Daoy (cell line): ENCODE data around the gene COPS7A. TPM values are rescaled to one million over a fixed set of nuclear protein-coding genes. Genes with fewer than 3 reads are reported as not detected.

Experiments
- DNase-seq: peaks from one replicate; pipeline ENCODE4 v3.0.0-alpha.2; 2015; ENCODE audit warnings: low read depth
- total RNA-seq: library from RNA; depleted of rRNA; stranded (reverse); fragments of >200 nt; shearing (Covaris generic); gene quantifications from 2 replicates; pipeline ENCODE4 v1.2.3, GENCODE V29; 2014

COPS7A gene
- total RNA-seq, 1 experiment from 2014 or later, result 88.4 TPM

DNA sequence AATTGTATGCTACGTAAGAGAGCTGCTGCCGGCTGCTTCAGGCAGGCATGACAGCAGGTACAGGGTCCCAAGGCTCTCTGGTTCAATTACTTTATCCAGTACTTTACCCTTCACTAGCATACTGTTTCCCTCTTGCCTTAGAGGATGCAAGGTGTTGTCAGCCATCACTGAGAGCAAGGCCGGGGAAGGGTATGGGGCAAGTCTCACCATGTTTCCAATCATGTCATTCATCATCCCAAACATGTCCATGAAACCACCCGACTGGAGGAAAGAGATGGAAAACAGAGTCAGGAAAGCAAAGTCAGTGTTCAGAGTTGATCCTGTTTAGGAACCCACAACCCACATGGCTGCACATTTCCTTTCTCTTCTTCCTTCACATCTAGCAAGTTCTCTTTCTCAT is 26.7 kb downstream of the COPS7A start:
- no peak for DNase-seq

DNA sequence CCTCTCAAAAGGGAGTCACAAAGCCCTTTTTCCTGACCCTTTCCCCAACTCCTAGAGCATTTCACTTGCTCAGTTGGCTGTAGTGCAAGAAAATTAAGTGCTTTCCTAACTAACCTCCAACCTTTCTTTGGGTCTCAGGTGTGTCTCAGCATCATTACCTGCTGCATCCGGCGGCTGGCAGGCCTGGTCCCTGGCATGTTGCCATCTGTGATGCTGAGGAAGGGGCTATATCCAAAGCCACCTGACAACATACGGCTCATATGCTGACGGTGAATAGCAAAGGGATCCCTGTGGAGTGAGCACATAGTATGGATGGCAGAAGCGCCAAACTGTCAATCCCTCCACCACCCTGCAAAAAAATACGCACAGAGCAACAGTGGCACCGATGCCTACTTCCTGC is 27.9 kb downstream of the COPS7A start:
- no peak for DNase-seq

- DNase-seq, result peak; percentile 49
These were observed 28.5 kb downstream of the COPS7A start for GRCh38 chr12:6752167-6752920.

DNA sequence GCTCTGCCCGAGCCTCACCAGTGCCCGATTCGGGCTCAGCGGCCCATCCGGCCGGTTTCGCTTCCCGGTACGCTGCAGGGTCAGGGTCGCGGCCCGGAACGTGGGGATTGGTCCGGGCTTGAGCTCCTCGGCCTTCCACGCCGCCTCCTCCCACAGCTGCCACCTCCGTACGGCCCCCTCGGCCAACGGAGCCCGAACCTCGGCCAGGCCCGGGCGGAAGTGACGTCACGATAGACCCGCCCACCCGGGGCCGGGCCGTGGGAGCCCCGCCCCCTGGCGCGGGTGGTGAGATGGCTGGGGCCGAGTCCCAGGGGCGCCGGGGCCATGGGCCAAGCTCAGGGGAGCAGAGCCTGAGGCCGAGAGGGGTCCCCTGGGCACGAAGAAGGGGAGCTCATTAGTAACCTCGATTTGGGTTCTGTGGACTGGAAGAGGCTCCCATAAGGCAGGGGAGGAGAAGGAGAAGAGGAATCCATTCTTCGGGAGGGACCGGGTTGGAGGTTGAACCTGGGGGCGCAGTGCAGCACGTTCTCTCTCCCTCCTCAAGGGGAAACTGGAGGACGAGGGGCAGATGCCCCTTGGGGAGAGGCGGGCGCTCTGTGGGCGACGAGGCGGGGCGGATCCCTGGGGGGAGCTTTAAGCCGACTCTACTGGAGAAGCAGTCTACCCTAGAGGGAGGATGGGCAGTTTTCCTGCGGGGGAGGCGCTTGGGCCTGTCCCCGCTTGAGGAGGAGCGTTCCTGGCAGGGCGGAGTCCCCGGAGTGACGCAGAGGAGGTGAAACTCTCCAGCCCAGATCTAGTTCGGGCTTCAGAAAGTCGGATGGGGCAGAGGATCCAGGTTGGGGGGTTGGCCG is 29.3 kb downstream of the COPS7A start, which contains the start of gene MLF2:
Gene MLF2, minus strand, starts transcription at position 221 of the 851 bp plus-strand sequence. CDS start 807 bp downstream, outside the sequence.
- DNase-seq, result peak; percentile 99

DNA sequence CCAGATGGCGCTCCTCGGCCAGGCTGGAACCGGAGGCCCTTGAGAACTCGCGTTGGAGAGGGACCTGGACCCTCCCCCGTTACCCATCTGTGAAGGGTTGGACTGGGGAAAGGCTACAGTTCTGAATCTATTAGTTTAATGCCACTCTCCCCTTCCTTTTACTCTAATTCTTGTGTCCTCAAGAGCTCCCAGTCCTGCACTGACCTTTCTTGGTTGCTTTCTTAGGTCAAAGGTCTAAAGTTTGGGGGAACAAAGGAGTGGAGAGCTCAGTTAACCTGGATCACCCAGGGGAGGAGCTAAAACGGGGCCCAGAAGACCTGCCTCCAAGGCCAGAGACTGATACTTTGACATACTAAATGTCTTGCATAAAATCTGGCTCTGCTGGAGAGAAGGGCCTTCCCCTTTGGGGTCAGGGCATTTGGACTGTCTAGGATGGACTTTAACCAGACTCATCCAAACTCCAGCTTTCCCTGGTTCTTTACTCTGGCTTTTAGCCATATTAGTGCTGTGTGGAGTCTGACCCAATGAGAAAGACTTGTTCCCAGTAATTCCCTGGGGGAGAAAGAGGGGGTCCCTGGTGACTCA is 30.0 kb downstream of the COPS7A start:
- no peak for DNase-seq

GRCh38 chr12:6754411-6754810 is 30.6 kb downstream of the COPS7A start:
- no peak for DNase-seq

DNA sequence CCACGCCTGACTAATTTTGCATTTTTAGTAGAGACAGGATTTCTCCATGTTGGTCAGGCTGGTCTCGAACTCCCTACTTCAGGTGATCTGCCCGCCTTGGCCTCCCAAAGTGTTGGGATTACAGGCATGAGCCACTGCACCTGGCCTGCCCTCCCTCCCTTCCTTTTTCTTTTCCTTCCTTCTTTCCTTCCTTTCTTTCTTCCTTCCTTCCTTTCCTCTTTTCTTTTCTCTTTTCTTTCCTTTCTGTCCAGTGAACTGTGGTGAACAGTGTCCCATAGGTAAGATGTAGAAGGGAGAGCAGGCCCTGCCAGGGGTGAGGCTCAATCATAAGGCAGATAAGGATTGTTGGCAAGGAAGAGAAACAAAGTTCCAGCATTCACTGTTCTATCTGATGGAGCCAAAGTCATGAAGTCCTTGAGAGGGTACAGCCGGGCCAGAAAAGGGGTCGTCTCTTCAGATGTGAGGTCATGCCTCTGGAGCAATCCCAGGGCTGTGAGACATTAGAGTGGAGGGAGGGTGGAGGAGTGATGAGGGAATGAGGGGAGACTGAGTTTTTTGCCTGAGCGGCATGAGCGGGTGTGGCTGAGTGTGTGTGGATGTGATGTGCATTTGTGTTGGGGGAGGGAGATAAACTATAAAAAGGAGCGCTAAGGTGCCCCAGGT is 33.3 kb downstream of the COPS7A start:
- DNase-seq, result no peak

- DNase-seq, result no peak
These were observed 34.8 kb downstream of the COPS7A start for GRCh38 chr12:6758506-6759095.

DNA sequence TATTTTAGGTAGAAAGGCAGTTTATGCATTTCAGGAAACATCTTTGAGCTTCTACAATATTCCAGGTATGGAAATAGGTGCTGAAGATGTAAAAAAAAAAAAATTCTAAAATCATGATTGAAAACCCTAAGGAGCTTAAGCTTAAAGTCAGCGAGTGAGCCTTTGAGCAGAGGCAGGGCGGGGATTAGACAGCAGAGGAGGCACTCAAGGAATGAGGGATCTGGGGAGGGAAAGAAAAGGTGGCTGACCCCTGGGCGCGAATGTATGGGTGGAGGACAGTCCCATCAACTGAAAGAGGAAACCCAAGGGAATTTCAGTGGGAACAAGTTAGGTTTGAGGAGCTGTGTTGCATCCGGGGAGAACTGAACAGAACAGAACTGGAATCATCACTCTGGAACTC is 35.9 kb downstream of the COPS7A start:
- DNase-seq, result no peak

DNA sequence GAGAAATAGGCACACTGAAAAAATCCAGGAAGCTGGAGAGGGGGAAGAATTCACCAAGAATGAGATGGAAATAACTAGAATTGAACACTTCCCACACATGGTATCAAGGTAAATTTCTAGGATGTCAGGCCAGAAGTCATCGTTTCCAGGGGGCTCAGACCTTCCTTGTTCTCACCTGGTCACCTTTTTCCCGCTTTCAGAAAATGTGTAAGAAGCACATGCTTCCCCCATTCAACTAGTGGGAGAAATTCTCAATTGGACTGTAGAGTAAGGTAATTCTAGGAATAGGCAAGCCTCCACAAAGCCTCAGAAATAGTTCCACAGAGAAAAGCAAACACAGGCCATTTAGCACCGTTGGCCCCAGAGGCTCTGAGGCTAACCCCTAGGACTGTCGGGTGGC is 39.5 kb downstream of the COPS7A start:
- no peak for DNase-seq

DNA sequence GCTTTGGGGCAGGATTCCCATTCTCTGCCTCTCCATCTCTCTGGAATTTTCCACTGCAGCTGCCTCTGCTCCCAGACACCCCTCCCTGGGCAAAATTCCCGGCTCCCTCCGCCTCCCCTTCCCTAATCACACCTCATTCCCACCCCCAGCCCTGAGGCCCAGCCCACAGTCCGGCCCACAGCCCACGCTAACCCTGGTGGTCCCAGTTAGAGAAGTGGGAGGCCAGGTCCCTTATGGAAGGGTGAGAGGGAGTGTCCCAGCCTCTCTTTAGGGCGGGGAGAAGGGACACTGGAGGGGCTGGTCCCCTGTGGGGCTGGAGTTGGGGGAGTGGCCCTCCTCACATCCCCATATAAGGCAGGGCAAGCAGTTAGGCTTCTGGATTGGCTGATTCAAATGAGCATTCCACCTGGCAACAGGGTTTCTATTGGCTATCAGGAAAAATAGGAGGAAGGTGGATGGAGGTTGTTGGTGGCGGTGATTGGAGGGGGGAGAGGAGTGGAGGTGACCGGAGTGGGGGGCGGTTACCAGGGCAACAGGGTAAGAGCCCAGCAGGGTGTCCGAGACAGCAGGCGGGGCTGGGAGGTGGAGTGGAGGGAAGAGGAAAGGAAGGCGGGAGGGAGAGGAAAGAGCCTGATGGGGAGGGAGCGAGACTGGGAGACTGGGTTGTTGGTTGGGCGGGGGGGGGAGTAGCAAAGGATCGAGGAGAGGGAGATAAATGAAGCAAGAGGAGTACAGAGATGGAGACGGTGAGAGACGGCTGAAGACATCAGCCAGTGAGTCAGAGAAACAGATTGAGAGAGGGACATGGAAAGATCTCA is 40.4 kb downstream of the COPS7A start:
- peak; percentile 98 for DNase-seq

- DNase-seq, result no peak
These were observed 41.3 kb downstream of the COPS7A start for GRCh38 chr12:6765048-6765633.

DNA sequence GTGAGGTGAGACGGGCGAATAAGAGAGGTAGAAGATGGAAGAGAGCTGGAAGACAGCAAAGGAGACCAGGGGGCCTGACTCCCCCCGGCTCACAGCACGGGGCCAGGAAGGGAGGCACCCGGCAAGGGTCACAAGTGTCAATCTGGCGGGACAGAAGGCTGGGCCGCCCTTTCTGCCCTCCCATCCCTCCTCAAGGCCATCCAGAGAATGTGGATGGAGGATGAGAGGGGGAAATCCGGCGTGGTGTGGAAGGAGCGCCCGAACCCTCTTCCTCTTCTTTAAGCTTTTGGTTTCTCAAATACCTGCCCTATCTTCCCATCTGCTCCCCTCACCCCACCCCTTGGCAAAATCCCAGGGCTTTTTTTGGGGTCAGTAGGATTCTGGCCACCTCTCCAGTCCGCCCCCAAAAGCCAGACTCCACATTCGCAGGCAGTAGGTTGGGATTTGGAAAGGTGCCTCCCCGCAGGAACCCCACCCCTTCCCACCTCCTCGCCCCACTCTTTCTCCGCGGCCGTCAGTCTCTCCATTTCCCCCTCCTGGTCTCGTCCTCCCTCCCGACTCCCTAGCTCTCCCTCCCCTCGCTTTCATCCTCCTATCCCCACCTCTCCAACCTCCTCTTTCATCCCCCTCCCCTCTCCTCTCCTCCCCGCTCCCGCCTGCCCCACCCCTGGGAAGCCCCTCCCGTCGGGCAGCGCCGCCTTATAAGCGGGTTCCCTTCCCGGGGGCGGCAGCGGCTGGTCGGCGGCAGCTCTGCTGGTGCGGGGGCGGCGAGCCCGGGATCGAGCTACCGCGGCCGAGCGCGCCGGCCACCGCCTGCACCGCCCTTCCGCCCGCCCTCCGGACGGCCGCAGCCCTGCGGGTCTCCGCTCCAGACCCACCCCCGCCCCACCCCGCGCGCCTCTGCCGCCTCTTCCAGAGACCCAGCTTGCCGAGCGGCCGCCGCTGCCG is 42.1 kb downstream of the COPS7A start, which contains the start of gene PTMS:
Gene PTMS, plus strand, starts transcription at position 730 of the 948 bp plus-strand sequence. CDS start 343 bp downstream, outside the sequence.
- DNase-seq, result peak; percentile 97

GRCh38 chr12:6766651-6767349 is 43.0 kb downstream of the COPS7A start:
- DNase-seq, result peak; percentile 84

DNA sequence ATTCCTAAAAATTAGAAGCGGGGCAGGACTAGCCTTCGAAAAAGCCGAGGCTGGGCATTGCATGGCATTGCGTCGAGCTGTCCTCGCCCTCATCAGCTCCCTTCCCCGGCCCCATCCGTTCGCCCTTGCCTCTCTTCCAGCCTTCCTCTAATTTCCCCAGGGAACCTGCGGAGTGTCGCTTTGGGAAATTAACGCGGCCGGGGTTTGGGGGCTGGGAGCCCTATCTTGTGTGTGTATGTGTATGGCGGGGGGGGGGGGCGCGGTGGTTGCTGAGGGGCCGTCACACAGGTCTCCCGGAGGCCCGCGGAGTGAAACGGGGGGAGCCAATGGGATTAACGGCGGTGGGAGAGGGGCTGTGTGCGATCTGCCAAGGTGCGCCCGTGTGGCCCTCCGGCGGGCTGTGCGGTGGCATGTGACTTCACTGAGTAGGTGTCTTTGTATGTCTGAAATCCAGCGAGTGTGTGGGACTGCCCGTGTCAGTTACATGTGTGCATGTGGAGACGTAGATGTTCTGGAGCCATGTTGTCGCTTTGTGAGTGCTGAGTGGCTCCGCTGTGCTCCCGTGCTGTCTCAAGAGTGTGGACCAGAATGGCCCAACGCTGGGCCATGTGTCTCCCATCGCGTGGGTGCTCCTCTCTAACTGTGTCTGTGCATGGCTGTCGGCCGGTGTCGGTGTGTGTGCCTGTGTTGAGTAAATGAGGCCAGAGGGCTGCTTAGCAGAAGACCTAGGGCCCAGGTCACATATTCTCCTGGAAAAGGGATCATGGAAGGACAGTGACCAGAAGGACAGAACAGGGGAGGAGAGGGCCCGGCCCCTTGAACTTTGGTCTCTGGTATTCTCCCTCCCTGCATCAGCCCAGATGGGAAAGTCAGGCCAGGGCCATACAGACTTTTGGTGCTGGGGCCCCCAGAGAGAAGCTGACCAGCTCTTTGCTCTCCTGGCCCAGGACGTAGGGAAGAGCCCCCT is 43.8 kb downstream of the COPS7A start:
- peak; percentile 49 for DNase-seq

- DNase-seq, result peak; percentile 21
These were observed 44.6 kb downstream of the COPS7A start for GRCh38 chr12:6768437-6768914.

GRCh38 chr12:6768990-6769389 is 45.1 kb downstream of the COPS7A start:
- peak; percentile 32 for DNase-seq
